ENCODE data around the gene DOCK9.

The DOCK9 gene

DNA sequence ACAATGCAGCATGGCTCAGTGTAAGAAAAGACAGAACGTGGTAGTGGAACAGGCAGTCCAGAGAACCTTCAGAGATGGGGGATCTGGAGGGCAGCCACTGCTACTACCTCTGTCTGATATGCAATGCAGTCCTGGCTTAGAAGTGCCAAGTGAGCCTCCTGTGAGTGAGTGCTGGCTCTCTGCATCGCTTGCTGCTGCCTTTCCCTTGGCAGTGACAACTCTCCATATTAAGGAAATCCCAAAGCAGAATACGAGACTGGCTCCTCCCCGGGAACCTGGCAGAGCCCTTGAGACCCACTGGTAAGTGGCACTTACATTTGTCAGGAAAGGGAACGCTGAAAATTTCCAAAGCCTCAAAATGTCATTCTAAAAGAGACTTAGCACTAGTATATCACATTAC is 7.5 kb downstream of the DOCK9 start:
- TF ChIP-seq CTCF (IDR thresholded peaks at IDR 0.05; ENCODE audit: low read depth, low read length) = no peak
- DNase-seq (ENCODE audit: low read depth in 2 of 2) = peak in 1 of 2 donors; percentile 5

GRCh38 chr13:98967491-98967890 is 10.4 kb downstream of the DOCK9 start:
- no peak overlapping the region for H3K4me3 ChIP-seq (replicated peaks in 1 of 2; ENCODE audit: low read depth in 2 of 2, low read length in 2 of 2)
- peak in 1 of 2 donors; percentile 4 for DNase-seq (ENCODE audit: low read depth in 2 of 2)
- TF ChIP-seq CTCF (IDR thresholded peaks at IDR 0.05; ENCODE audit: low read depth, low read length) = no peak

More for the DNA sequence above, 7.5 kb downstream of the DOCK9 start:
- H3K4me3 ChIP-seq (replicated peaks in 1 of 2; ENCODE audit: low read depth in 2 of 2, low read length in 2 of 2) = no peak overlapping the region

DNA sequence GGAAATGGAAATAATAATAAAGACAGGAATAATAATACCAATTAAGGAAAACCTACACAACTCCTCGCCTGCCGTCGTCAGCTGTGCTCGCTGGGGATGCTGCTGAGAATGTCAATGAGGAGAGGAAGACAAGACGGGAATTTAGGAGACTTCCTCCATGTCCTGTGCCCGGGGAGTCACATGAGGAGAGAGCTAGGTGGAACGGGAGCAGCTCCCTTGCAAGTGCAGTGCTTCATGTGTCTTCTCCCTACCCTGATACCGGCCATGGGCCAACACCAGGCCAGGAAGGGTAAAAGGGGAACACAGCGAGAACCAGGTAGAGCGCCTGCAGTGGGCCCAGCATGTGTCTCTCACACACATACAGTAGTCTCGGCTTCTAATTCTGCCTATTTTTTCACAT is 11.8 kb downstream of the DOCK9 start:
- no peak for TF ChIP-seq CTCF (IDR thresholded peaks at IDR 0.05; ENCODE audit: low read depth, low read length)
- H3K4me3 ChIP-seq (replicated peaks in 1 of 2; ENCODE audit: low read depth in 2 of 2, low read length in 2 of 2) = no peak overlapping the region
- DNase-seq (ENCODE audit: low read depth in 2 of 2) = no peak

DNA sequence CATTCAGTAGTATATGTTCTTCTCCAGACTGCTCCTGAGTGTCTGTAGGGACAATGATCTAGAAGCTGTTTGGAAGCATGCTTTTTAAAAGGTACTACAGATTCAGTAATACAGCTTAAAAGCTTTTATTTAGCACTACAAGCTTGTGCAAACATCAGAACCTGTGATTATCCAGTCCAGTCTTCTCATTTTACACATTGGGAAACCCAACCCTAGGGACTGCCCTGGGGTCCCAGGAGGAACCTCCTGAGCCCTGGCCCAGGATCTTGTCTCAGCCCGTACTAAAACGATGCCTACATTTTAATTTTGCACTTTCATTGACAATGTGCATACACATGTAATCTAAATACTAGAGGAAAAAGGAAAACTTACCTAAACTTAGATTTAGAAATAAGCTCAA is 12.5 kb downstream of the DOCK9 start:
- no peak for DNase-seq (ENCODE audit: low read depth in 2 of 2)
- no peak overlapping the region for H3K4me3 ChIP-seq (replicated peaks in 1 of 2; ENCODE audit: low read depth in 2 of 2, low read length in 2 of 2)
- TF ChIP-seq CTCF (IDR thresholded peaks at IDR 0.05; ENCODE audit: low read depth, low read length) = no peak

GRCh38 chr13:98963917-98964316 is 13.9 kb downstream of the DOCK9 start:
- TF ChIP-seq CTCF (IDR thresholded peaks at IDR 0.05; ENCODE audit: low read depth, low read length) = no peak
- no peak for DNase-seq (ENCODE audit: low read depth in 2 of 2)
- H3K4me3 ChIP-seq (replicated peaks in 1 of 2; ENCODE audit: low read depth in 2 of 2, low read length in 2 of 2) = no peak overlapping the region

GRCh38 chr13:98962901-98963590 is 14.8 kb downstream of the DOCK9 start:
- no peak for DNase-seq (ENCODE audit: low read depth in 2 of 2)
- no peak for TF ChIP-seq CTCF (IDR thresholded peaks at IDR 0.05; ENCODE audit: low read depth, low read length)
- no peak overlapping the region for H3K4me3 ChIP-seq (replicated peaks in 1 of 2; ENCODE audit: low read depth in 2 of 2, low read length in 2 of 2)
